Thyroid gland (tissue), 4 donors: ENCODE data around the gene EIF4G2.

Source experiments
- CTCF ChIP-seq, 6 experiments: fragments of 200-600 bp in 3 of 6; fragments of 450-650 bp in 3 of 6; sonication (generic) in 3 of 6; IDR thresholded peaks; one replicate each; pipeline ENCODE4 v1.5.1; 2016 to 2019; ENCODE audit warnings: antibody characterized with exemption in 6 of 6, mild to moderate bottlenecking in 2 of 6, inconsistent platforms in 1 of 6, moderate library complexity in 1 of 6
- POLR2A ChIP-seq, 2 donors: fragments of 450-650 bp; IDR thresholded peaks; one replicate each; pipeline ENCODE4 v1.6.1; 2017; ENCODE audit warnings: antibody characterized with exemption in 2 of 2, mild to moderate bottlenecking in 2 of 2, moderate library complexity in 1 of 2

GRCh38 chr11:10786451-10786850 is 22.3 kb downstream of the EIF4G2 start:
- no peak for TF ChIP-seq CTCF (IDR thresholded peaks at IDR 0.05)
- no peak for TF ChIP-seq POLR2A (IDR thresholded peaks at IDR 0.05)
